Thyroid gland (tissue), 4 donors: ENCODE data around the gene CACNA1E.
A peak's percentile ranks its signal among the peaks of the same experiment; 100 is the strongest.

Source experiments
- POLR2A ChIP-seq, 2 donors: fragments of 450-650 bp; IDR thresholded peaks; one replicate each; pipeline ENCODE4 v1.6.1; 2017; ENCODE audit warnings: antibody characterized with exemption in 2 of 2, mild to moderate bottlenecking in 2 of 2, moderate library complexity in 1 of 2
- TF ChIP-seq, protein P1 (sequence below), 6 experiments: fragments of 200-600 bp in 3 of 6; fragments of 450-650 bp in 3 of 6; sonication (generic) in 3 of 6; IDR thresholded peaks; one replicate each; pipeline ENCODE4 v1.5.1; 2016 to 2019; ENCODE audit warnings: antibody characterized with exemption in 6 of 6, mild to moderate bottlenecking in 2 of 6, inconsistent platforms in 1 of 6, moderate library complexity in 1 of 6

DNA sequence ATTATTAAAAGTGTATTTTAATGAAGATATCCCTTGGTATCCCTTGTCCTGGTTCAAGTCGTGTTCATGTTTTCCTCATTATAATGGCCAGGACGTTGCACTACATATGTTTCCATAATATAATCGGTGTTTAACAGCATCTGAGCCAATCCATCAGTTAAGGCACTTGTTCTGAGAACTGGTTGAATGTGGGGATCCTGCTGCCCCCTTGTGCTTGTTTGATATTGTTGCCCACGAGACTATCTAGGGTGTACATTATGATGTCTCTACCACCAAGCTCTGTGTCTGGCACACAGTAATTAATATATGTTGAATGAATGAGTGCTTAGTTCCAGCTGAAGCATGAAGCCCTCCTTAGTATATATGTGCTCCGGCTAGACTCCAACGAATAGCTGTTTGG, 193.0 kb downstream of the CACNA1E start:
- no peak for TF ChIP-seq POLR2A (IDR thresholded peaks at IDR 0.05)
- TF ChIP-seq, protein P1, sequence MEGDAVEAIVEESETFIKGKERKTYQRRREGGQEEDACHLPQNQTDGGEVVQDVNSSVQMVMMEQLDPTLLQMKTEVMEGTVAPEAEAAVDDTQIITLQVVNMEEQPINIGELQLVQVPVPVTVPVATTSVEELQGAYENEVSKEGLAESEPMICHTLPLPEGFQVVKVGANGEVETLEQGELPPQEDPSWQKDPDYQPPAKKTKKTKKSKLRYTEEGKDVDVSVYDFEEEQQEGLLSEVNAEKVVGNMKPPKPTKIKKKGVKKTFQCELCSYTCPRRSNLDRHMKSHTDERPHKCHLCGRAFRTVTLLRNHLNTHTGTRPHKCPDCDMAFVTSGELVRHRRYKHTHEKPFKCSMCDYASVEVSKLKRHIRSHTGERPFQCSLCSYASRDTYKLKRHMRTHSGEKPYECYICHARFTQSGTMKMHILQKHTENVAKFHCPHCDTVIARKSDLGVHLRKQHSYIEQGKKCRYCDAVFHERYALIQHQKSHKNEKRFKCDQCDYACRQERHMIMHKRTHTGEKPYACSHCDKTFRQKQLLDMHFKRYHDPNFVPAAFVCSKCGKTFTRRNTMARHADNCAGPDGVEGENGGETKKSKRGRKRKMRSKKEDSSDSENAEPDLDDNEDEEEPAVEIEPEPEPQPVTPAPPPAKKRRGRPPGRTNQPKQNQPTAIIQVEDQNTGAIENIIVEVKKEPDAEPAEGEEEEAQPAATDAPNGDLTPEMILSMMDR (IDR thresholded peaks at IDR 0.05) = peak in 3 of 6 experiments; percentile 41 to 50 (median 50)
